Measurements from ENCODE around the gene PTK7.

Gene PTK7

DNA sequence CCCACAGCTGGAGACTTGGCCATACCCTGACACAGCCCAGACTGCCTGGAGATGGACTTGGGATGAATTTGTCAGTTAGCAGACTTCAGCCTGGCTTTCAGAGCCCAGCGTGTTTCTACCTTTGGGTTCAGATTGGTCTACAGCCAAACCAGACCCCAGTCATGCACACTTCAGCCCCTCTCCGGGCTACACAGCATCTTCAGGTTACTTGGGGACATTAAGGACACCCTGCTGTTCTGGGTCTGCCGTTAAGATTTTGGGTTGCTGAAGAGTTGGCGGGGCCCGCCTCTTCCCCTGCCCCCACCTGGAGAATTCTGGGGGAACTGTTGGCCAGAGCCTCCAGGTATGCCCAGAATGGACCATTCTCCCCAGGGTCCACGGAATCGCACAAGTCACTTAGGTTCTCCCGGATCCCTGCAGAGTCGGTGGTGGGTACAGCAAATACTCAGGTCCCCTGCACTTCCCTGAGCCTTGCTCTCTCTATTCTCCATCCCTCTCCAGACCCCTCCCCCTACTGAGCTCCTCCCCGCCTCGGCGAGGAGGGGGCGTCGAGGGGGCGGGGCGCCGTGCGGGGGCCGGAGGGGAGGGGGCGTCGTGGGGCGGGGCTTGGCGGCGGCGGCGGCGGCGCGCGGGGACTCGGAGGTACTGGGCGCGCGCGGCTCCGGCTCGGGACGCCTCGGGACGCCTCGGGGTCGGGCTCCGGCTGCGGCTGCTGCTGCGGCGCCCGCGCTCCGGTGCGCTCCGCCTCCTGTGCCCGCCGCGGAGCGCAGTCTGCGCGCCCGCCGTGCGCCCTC lies at the start of gene PTK7:
Gene PTK7, plus strand, starts transcription at position 645 of the 794 bp plus-strand sequence. CDS start 175 bp downstream, outside the sequence.
- TF ChIP-seq, protein P1, sequence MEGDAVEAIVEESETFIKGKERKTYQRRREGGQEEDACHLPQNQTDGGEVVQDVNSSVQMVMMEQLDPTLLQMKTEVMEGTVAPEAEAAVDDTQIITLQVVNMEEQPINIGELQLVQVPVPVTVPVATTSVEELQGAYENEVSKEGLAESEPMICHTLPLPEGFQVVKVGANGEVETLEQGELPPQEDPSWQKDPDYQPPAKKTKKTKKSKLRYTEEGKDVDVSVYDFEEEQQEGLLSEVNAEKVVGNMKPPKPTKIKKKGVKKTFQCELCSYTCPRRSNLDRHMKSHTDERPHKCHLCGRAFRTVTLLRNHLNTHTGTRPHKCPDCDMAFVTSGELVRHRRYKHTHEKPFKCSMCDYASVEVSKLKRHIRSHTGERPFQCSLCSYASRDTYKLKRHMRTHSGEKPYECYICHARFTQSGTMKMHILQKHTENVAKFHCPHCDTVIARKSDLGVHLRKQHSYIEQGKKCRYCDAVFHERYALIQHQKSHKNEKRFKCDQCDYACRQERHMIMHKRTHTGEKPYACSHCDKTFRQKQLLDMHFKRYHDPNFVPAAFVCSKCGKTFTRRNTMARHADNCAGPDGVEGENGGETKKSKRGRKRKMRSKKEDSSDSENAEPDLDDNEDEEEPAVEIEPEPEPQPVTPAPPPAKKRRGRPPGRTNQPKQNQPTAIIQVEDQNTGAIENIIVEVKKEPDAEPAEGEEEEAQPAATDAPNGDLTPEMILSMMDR (IDR thresholded peaks at IDR 0.05; ENCODE audit: extremely low read depth, insufficient read depth, missing control alignments): no peak
- peak; percentile 66 for DNase-seq (ENCODE audit: low spot score)
- in situ Hi-C loops (cut with MboI; ENCODE audit: low pct_unique_long_range_greater_than_20kb, low sequenced_read_pairs, unreplicated experiment): no loop called here

DNA sequence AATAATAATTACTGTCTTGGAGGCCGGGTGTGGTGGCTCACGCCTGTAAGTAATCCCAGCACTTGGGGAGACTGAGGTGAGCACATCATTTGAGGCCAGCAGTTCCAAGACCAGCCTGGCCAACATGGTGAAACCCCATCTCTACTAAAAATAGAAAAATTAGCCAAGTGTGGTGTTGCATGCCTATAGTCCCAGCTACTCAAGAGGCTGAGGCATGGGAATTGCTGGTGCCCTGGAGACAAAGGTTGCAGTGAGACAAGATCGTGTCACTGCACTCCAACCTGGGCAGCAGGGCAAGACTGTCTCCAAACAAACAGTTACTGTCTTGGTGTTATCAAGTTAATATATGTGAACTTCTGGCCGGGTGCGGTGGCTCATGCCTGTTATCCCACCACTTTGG lies 49.7 kb upstream of the PTK7 start:
- DNase-seq (ENCODE audit: low spot score): no peak
- in situ Hi-C loops (cut with MboI; ENCODE audit: low pct_unique_long_range_greater_than_20kb, low sequenced_read_pairs, unreplicated experiment): no loop called here
- TF ChIP-seq, protein P1 (IDR thresholded peaks at IDR 0.05; ENCODE audit: extremely low read depth, insufficient read depth, missing control alignments): no peak

- in situ Hi-C loops (cut with MboI; ENCODE audit: low pct_unique_long_range_greater_than_20kb, low sequenced_read_pairs, unreplicated experiment): no loop called here
- TF ChIP-seq, protein P1 (IDR thresholded peaks at IDR 0.05; ENCODE audit: extremely low read depth, insufficient read depth, missing control alignments): no peak
- no peak for DNase-seq (ENCODE audit: low spot score)
Observed at GRCh38 chr6:43029120-43029519, 47.0 kb upstream of the PTK7 start.

GRCh38 chr6:43032326-43032725 lies 43.8 kb upstream of the PTK7 start:
- TF ChIP-seq, protein P1 (IDR thresholded peaks at IDR 0.05; ENCODE audit: extremely low read depth, insufficient read depth, missing control alignments): no peak
- DNase-seq (ENCODE audit: low spot score): no peak
- in situ Hi-C loops (cut with MboI; ENCODE audit: low pct_unique_long_range_greater_than_20kb, low sequenced_read_pairs, unreplicated experiment): no loop called here

GRCh38 chr6:43033496-43034189 lies 42.5 kb upstream of the PTK7 start:
- in situ Hi-C loops (cut with MboI; ENCODE audit: low pct_unique_long_range_greater_than_20kb, low sequenced_read_pairs, unreplicated experiment): no loop called here
- TF ChIP-seq, protein P1 (IDR thresholded peaks at IDR 0.05; ENCODE audit: extremely low read depth, insufficient read depth, missing control alignments): no peak
- DNase-seq (ENCODE audit: low spot score): no peak

- in situ Hi-C loops (cut with MboI; ENCODE audit: low pct_unique_long_range_greater_than_20kb, low sequenced_read_pairs, unreplicated experiment): no loop called here
- no peak for DNase-seq (ENCODE audit: low spot score)
- TF ChIP-seq, protein P1 (IDR thresholded peaks at IDR 0.05; ENCODE audit: extremely low read depth, insufficient read depth, missing control alignments): no peak
Observed at GRCh38 chr6:43034190-43034525, 42.0 kb upstream of the PTK7 start.

All from GM13977 (cell line).